ENCODE measurements around the gene RGS3. TPM values are rescaled to one million over a fixed set of nuclear protein-coding genes. Genes with fewer than 3 reads are reported as not detected.

Gene RGS3
- total RNA-seq, 4 donors from 2014 or later: 43.0 to 66.2 (median 55.6) TPM

- H3K9me3 ChIP-seq: no peaks in the 10 kb centered on the region
- DNase-seq: no peak
- H3K4me3 ChIP-seq (replicated peaks in 1 of 3): no peak overlapping the region
- H3K36me3 ChIP-seq: no peaks in the 10 kb centered on the region
- H3K27me3 ChIP-seq: no peaks in the 10 kb centered on the region
- peak overlapping the region in 2 of 3 donors; percentile 92 to 96 for H3K27ac ChIP-seq
- intact Hi-C loops (cut with DNase I): no loop called here
- TF ChIP-seq POLR2A (IDR thresholded peaks at IDR 0.05) (no peak), CTCF (IDR thresholded peaks at IDR 0.05) (no peak)
- peaks cover 41 to 62% of the 10 kb centered on the region in 2 donors for H3K4me1 ChIP-seq
- WGBS, 2 donors: 100% methylated on average over 1 of the region's 1 CpG
Observed at GRCh38 chr9:113530942-113531341, 67.4 kb downstream of the RGS3 start.

GRCh38 chr9:113531919-113532808 is 68.6 kb downstream of the RGS3 start:
- Histone ChIP-seq H3K36me3 (no peaks in the 10 kb centered on the region), H3K27ac (no peak overlapping the region), H3K4me3 (replicated peaks in 1 of 3) (no peak overlapping the region), H3K9me3 (no peaks in the 10 kb centered on the region), H3K4me1 (peaks cover 31 to 56% of the 10 kb centered on the region in 2 donors), H3K27me3 (no peaks in the 10 kb centered on the region)
- no peak for DNase-seq
- TF ChIP-seq CTCF (IDR thresholded peaks at IDR 0.05) (no peak), POLR2A (IDR thresholded peaks at IDR 0.05) (no peak)
- intact Hi-C loops (cut with DNase I): no loop called here
- 93 to 97% methylated on average over 7 of the region's 7 CpGs for WGBS, 2 donors

GRCh38 chr9:113532809-113533190 is 69.3 kb downstream of the RGS3 start:
- no peak overlapping the region for H3K4me3 ChIP-seq (replicated peaks in 1 of 3)
- intact Hi-C loops (cut with DNase I): no loop called here
- whole genome bisulfite sequencing, 2 donors: 96 to 97% methylated on average over 3 of the region's 3 CpGs
- H3K4me1 ChIP-seq: peaks cover 24 to 49% of the 10 kb centered on the region in 2 donors
- no peak overlapping the region for H3K27ac ChIP-seq
- no peak for DNase-seq
- no peaks in the 10 kb centered on the region for H3K9me3 ChIP-seq
- TF ChIP-seq POLR2A (IDR thresholded peaks at IDR 0.05) (no peak), CTCF (IDR thresholded peaks at IDR 0.05) (no peak)
- H3K27me3 ChIP-seq: no peaks in the 10 kb centered on the region
- H3K36me3 ChIP-seq: no peaks in the 10 kb centered on the region

- peaks cover 18 to 41% of the 10 kb centered on the region in 2 donors for H3K4me1 ChIP-seq
- TF ChIP-seq CTCF (IDR thresholded peaks at IDR 0.05) (no peak), POLR2A (IDR thresholded peaks at IDR 0.05) (no peak)
- DNase-seq: peak; percentile 44 to 54
- H3K27me3 ChIP-seq: no peaks in the 10 kb centered on the region
- peak overlapping the region in 2 of 3 donors; percentile 23 to 37 for H3K27ac ChIP-seq
- no peaks in the 10 kb centered on the region for H3K9me3 ChIP-seq
- no peaks in the 10 kb centered on the region for H3K36me3 ChIP-seq
- 81 to 85% methylated on average over 7 to 8 of the region's 8 CpGs for WGBS, 2 donors
- intact Hi-C loops (cut with DNase I): no loop called here
- no peak overlapping the region for H3K4me3 ChIP-seq (replicated peaks in 1 of 3)
Observed at GRCh38 chr9:113533335-113534225, 70.1 kb downstream of the RGS3 start.

Measured in thyroid gland (tissue), 4 donors.